K562 (cell line): ENCODE results near the gene KLHL30. TPM values are rescaled to one million over a fixed set of nuclear protein-coding genes. Genes with fewer than 3 reads are reported as not detected.

Experiments
- ATAC-seq: fragments of 200-7000 bp; cut with Tn5 transposase; 3 replicates; pipeline ENCODE4 v1.9.1; 2020; ENCODE audit warnings: moderate library complexity
- BruUV-seq: library from RNA; stranded (reverse); fragments of 400-500 nt; replicated peaks from 2 replicates; lab custom pipeline; 2021; lab: Mats Ljungman, UMichigan
- CTCF ChIA-PET: fragments of 300-600 bp; formaldehyde crosslinking; extraction: SDS; loops from one replicate; lab custom pipeline; 2021; ENCODE audit warnings: low intra/inter-chr PET ratio; lab: Yijun Ruan, JAX
- POLR2A ChIA-PET: fragments of 300-600, 350-650 bp; sonication (Branson Sonifier 250); formaldehyde crosslinking; extraction: SDS; loops from one replicate; lab custom pipeline; 2021; ENCODE audit warnings: antibody characterized with exemption, inconsistent platforms; lab: Yijun Ruan, JAX
- DNase-seq, 4 experiments: peaks; one replicate each; pipeline versions ENCODE4 v3.0.0 to v3.0.0-alpha.2; 2011 to 2018; ENCODE audit warnings: low spot score in 3 of 4, mixed read lengths in 3 of 4; ENCODE audit errors: extremely low read depth in 1 of 4
- FAIRE-seq: peaks from 2 replicates; lab custom pipeline; 2011; peaks lifted over from hg19 to GRCh38; lab: Jason Lieb, UNC
- H2AFZ ChIP-seq: 2 replicates; pipeline ENCODE4 v1.6.0; 2011; ENCODE audit warnings: low read depth, low read length, control low read depth, inconsistent platforms
- H3K27ac ChIP-seq: fragments of 200-600 bp; 3 replicates; pipeline ENCODE4 v1.8.0; 2011; ENCODE audit warnings: low read depth, mild to moderate bottlenecking, control low read depth, inconsistent platforms, low read length, moderate library complexity, mixed read lengths; ENCODE audit errors: extremely low read depth
- H3K27me3 ChIP-seq, 2 experiments: fragments of 300-600 bp in 1 of 2; 2 replicates in 1 of 2; 3 replicates in 1 of 2; pipeline versions ENCODE4 v1.6.0 to v1.8.0; 2011; ENCODE audit warnings: inconsistent platforms in 2 of 2, low read length in 2 of 2, mild to moderate bottlenecking in 1 of 2, mixed read lengths in 1 of 2, moderate library complexity in 1 of 2; ENCODE audit not compliant: control insufficient read depth in 2 of 2, insufficient read depth in 2 of 2
- H3K36me3 ChIP-seq: fragments of 300-600 bp; 3 replicates; pipeline ENCODE4 v1.8.0; 2011; ENCODE audit warnings: mild to moderate bottlenecking, low read length, inconsistent platforms; ENCODE audit not compliant: control insufficient read depth, insufficient read depth
- H3K4me1 ChIP-seq, 2 experiments: fragments of 200-600 bp in 1 of 2; replicated peaks in 1 of 2; 2 replicates in 1 of 2; 3 replicates in 1 of 2; pipeline versions ENCODE4 v1.5.1 to v1.8.0; 2011; ENCODE audit warnings: inconsistent platforms in 2 of 2, low read length in 2 of 2, mild to moderate bottlenecking in 1 of 2, mixed read lengths in 1 of 2, moderate library complexity in 1 of 2; ENCODE audit not compliant: control insufficient read depth in 2 of 2, insufficient read depth in 2 of 2
- H3K4me2 ChIP-seq: 2 replicates; pipeline ENCODE4 v1.6.1; 2011; ENCODE audit warnings: low read length, control low read depth, inconsistent platforms, mixed read lengths; ENCODE audit not compliant: insufficient read depth
- H3K4me3 ChIP-seq: fragments of 200-600 bp; sonication (generic), shearing (Covaris generic); 2 replicates; pipeline ENCODE4 v1.5.1; 2016; ENCODE audit warnings: control low read depth, inconsistent platforms
- H3K79me2 ChIP-seq: fragments of 200-600 bp; 3 replicates; pipeline ENCODE4 v1.8.0; 2011; ENCODE audit warnings: low read length, inconsistent platforms; ENCODE audit not compliant: control insufficient read depth, insufficient read depth
- H3K9ac ChIP-seq, 2 experiments: 2 replicates each; pipeline versions ENCODE4 v1.6.0 to v1.6.1; 2011; ENCODE audit warnings: low read depth in 2 of 2, low read length in 2 of 2, control low read depth in 1 of 2, inconsistent platforms in 1 of 2, mild to moderate bottlenecking in 1 of 2, mixed read lengths in 1 of 2; ENCODE audit not compliant: insufficient read depth in 1 of 2
- H3K9me1 ChIP-seq: one replicate; pipeline ENCODE4 v1.6.0; 2011; ENCODE audit warnings: inconsistent platforms, mild to moderate bottlenecking, low read length, moderate library complexity; ENCODE audit not compliant: control insufficient read depth, insufficient read depth
- H3K9me3 ChIP-seq: replicated peaks from 2 replicates; pipeline ENCODE4 v1.5.1; 2011; ENCODE audit warnings: low read depth, low read length, inconsistent platforms; ENCODE audit not compliant: control insufficient read depth, insufficient read depth
- H4K20me1 ChIP-seq: replicated peaks from 2 replicates; pipeline ENCODE4 v1.6.1; 2011; ENCODE audit warnings: low read length, inconsistent platforms, mixed read lengths; ENCODE audit not compliant: control insufficient read depth, insufficient read depth
- FOXJ2 ChIP-seq: fragments of 200-800 bp; sonication (Bioruptor generic); IDR thresholded peaks from 2 replicates; pipeline ENCODE4 v1.6.1; 2016; ENCODE audit warnings: missing genetic modification characterization, missing compliant biosample characterization
- MAFG ChIP-seq: fragments of 450-650 bp; conservative IDR thresholded peaks from 2 replicates; pipeline ENCODE4 v1.6.1; 2016; ENCODE audit warnings: missing genetic modification characterization, missing compliant biosample characterization
- RB1 ChIP-seq: fragments of 450-650 bp; IDR thresholded peaks from 2 replicates; pipeline ENCODE4 v1.6.1; 2017; ENCODE audit warnings: low read depth, mild to moderate bottlenecking
- SFPQ ChIP-seq: fragments of 200-400 bp; formaldehyde crosslinking; IDR thresholded peaks from 2 replicates; pipeline ENCODE4 v1.6.1; 2017; ENCODE audit warnings: mild to moderate bottlenecking, low read depth, low read length, moderate library complexity
- SMARCA5 ChIP-seq: fragments of 450-650 bp; IDR thresholded peaks from 2 replicates; pipeline ENCODE4 v1.6.1; 2016
- WGBS: fragments of 100-300 bp; shearing (Covaris generic); methylation state at CpG from one replicate; pipeline ENCODE4 v1.1.6; 2016; ENCODE audit warnings: low coverage, mixed read lengths; ENCODE audit not compliant: insufficient coverage; ENCODE audit errors: missing lambda C conversion rate; 5-methylcytosine and 5-hydroxymethylcytosine counted together
- in situ Hi-C: fragments of 300-500 bp; cut with MboI; formaldehyde crosslinking; loops from 4 replicates; pipeline ENCODE4 v1.15.0; 2018; ENCODE audit warnings: inconsistent platforms, mixed read lengths
- intact Hi-C: fragments of 100-400 bp; cut with micrococcal nuclease; formaldehyde crosslinking; loops from 2 replicates; pipeline ENCODE4 v1.14.2; 2022
- polyA plus RNA-seq, 8 experiments: library from polyadenylated mRNA; depleted of rRNA in 4 of 8; stranded (reverse) in 5 of 8; unstranded in 3 of 8; fragments of >200 nt; fragmentation: Nextera tagmentation in 2 of 8; fragmentation: Illumina TruSeq in 1 of 8; extraction: Ambion mirVana in 2 of 8; extraction: Trizol in 1 of 8; gene quantifications; 2 replicates each; pipeline versions ENCODE4 v1.2.1 to v1.2.3, GENCODE V29; 2011 to 2014; ENCODE audit warnings: inconsistent platforms in 1 of 8, missing spikeins in 1 of 8
- total RNA-seq, 7 experiments: library from RNA; depleted of rRNA in 6 of 7; stranded (reverse); fragments of >200 nt in 6 of 7; fragmentation: Illumina TruSeq in 2 of 7; extraction: Trizol in 2 of 7; gene quantifications; 2 replicates each; pipeline versions ENCODE4 v1.2.1 to v1.2.3, GENCODE V29; 2011 to 2021; ENCODE audit warnings: low replicate concordance in 1 of 7

The KLHL30 gene
- total and polyA plus RNA-seq, 9 of the 15 experiments (the other 6 are each of a cell fraction or from before 2014, with no cell fraction given): 0.04 TPM; not detected in 8

DNA sequence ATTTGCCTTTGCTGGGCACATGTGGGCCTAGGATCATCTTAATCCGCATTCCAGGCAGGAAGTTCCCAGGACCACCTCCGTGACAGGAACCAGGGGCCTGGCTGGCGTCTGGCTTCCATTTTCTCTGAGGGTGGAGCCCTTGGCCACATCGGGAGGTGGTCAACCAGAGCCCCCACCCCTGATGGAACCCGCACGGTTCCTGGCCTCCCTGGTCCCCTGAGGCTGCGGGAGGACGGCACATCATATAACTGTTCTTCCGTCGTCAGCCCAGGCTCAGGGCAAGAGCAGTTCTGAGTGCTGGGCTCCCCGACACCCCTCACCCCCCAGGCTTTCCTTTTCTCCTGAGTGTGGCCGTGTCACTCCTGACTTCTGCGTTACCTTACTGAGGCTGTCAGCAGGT is 24.9 kb upstream of the KLHL30 start:
- ATAC-seq: no peak
- CTCF ChIA-PET: no interaction called here
- Histone ChIP-seq H3K9me1 (no peaks in the 10 kb centered on the region), H4K20me1 (no peaks in the 10 kb centered on the region), H2AFZ (peak overlapping the region; percentile 85), H3K79me2 (no peaks in the 10 kb centered on the region), H3K4me2 (peak overlapping the region; percentile 32), H3K27me3 (no peaks in the 10 kb centered on the region; a peak in 2 of 5 replicates), H3K36me3 (no peaks in the 10 kb centered on the region), H3K4me3 (no peak overlapping the region), H3K27ac (no peak overlapping the region), H3K4me1 (peaks cover 5 to 26% of the 10 kb centered on the region in 2 experiments; a peak in 4 of 5 replicates), H3K9ac (no peak overlapping the region), H3K9me3 (no peaks in the 10 kb centered on the region)
- POLR2A ChIA-PET: no interaction called here
- no peak for TF ChIP-seq RB1
- TF ChIP-seq MAFG (tag): no peak
- no peak for TF ChIP-seq SFPQ
- no peak for TF ChIP-seq SMARCA5
- no peak for TF ChIP-seq FOXJ2
- 73% methylated on average over 11 of the region's 13 CpGs for WGBS
- no TSS peak for BruUV-seq
- in situ Hi-C loops: no loop called here
- DNase-seq: no peak
- no peak for FAIRE-seq
- intact Hi-C loops: no loop called here
